Measurements from ENCODE around the gene DRD5. TPM values are rescaled to one million over a fixed set of nuclear protein-coding genes. Genes with fewer than 3 reads are reported as not detected.
"Not testable (repeated sequence)": the region's sequence is repeated elsewhere in the genome, so short reads cannot be mapped to it uniquely, and the experiment has no call there.

Gene DRD5
- not detected for polyA plus RNA-seq (2013, experiment 1 of 2; ENCODE audit: insufficient read length)
- polyA plus RNA-seq (2013, experiment 2 of 2; ENCODE audit: insufficient read length): not detected

- DNase-seq: no peak
Measured at GRCh38 chr4:9781343-9782135, at the start of gene DRD5. DRD5 (plus strand) TSS chr4:9781634; CDS start chr4:9782030, 396 bp downstream.

GRCh38 chr4:9732256-9732655 lies 49.2 kb upstream of the DRD5 start:
- DNase-seq: not testable (repeated sequence)

- DNase-seq: no peak
Measured at GRCh38 chr4:9735515-9735914, 45.9 kb upstream of the DRD5 start.

- not testable (repeated sequence) for DNase-seq
Measured at GRCh38 chr4:9737280-9737679, 44.2 kb upstream of the DRD5 start.

GRCh38 chr4:9743789-9744188 lies 37.6 kb upstream of the DRD5 start:
- DNase-seq: not testable (repeated sequence)

- DNase-seq: no peak
Measured at GRCh38 chr4:9745782-9746181, 35.7 kb upstream of the DRD5 start.

- DNase-seq: no peak
Measured at GRCh38 chr4:9758641-9759317, 22.7 kb upstream of the DRD5 start.

- DNase-seq: peak; percentile 62
Measured at GRCh38 chr4:9762823-9763475, 18.5 kb upstream of the DRD5 start.

- no peak for DNase-seq
Measured at GRCh38 chr4:9764155-9764696, 17.2 kb upstream of the DRD5 start.

GRCh38 chr4:9765091-9765490 lies 16.3 kb upstream of the DRD5 start:
- DNase-seq: no peak

- DNase-seq: no peak
Measured at GRCh38 chr4:9769321-9769720, 12.1 kb upstream of the DRD5 start.

GRCh38 chr4:9771034-9771433 lies 10.4 kb upstream of the DRD5 start:
- DNase-seq: no peak

- DNase-seq: no peak
Measured at GRCh38 chr4:9773471-9773870, 8.0 kb upstream of the DRD5 start.

- no peak for DNase-seq
Measured at GRCh38 chr4:9782136-9782436, 652 bp downstream of the DRD5 start.

GRCh38 chr4:9785891-9786290 lies 4.5 kb downstream of the DRD5 start:
- DNase-seq: not testable (repeated sequence)

GRCh38 chr4:9792381-9792780 lies 10.9 kb downstream of the DRD5 start:
- DNase-seq: no peak

GRCh38 chr4:9796641-9797040 lies 15.2 kb downstream of the DRD5 start:
- DNase-seq: not testable (repeated sequence)

GRCh38 chr4:9800848-9801247 lies 19.4 kb downstream of the DRD5 start:
- DNase-seq: no peak

GRCh38 chr4:9804918-9805317 lies 23.5 kb downstream of the DRD5 start:
- no peak for DNase-seq

- DNase-seq: no peak
Measured at GRCh38 chr4:9808077-9808476, 26.6 kb downstream of the DRD5 start.

- DNase-seq: no peak
Measured at GRCh38 chr4:9811806-9812205, 30.4 kb downstream of the DRD5 start.

- DNase-seq: no peak
Measured at GRCh38 chr4:9812501-9813340, 31.3 kb downstream of the DRD5 start.

Data from fibroblast of skin of abdomen (primary cell).